T-helper 1 cell treated with Interleukin-12 subunit alpha and Interleukin-12 subunit beta and Interleukin-4 antibody, amounts not matched to agents 30 ng/mL and 1 ng/mL, for 36 hours (primary cell): ENCODE data around the gene ACADVL. TPM values are rescaled to one million over a fixed set of nuclear protein-coding genes. Genes with fewer than 3 reads are reported as not detected.
"Not testable (repeated sequence)": the region's sequence is repeated elsewhere in the genome, so short reads cannot be mapped to it uniquely, and the experiment has no call there.

Source experiments
- intact Hi-C: fragments of 100-400 bp; cut with micrococcal nuclease; formaldehyde crosslinking; loops from one replicate; pipeline ENCODE4 v1.15.1; 2024
- total RNA-seq: library from RNA; stranded (reverse); gene quantifications from 2 replicates; pipeline ENCODE4 v1.2.3, GENCODE V29; 2022

The ACADVL gene
- total RNA-seq, 1 donor from 2014 or later: 485 TPM

DNA sequence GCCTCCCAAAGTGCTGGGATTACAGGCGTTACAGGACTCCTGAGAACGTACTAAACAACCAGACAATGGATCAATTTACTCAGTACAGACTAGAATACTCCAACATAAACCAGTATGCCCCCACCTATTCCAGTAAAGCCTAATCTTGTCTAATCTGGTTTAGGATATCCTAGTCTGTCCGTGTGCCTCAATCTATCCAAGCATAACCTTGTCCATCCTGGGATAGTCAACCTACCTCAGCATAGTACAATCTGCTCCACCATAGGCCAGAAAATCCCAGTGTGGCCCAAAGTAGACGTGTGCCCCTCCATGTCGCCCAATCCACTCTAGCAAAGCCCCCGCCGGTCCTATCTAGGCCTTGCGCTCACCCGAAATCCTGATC lies 14.0 kb downstream of the ACADVL start:
- intact Hi-C loops: loop anchor here (1.0 to 10.0 kb wide), 4 partner anchors 14 to 589 kb away; partner anchors contain the start of genes ACADVL, DLG4, EIF5A and KIAA0753

GRCh38 chr17:7234083-7234951 lies 14.6 kb downstream of the ACADVL start, which contains the start of gene DVL2:
Gene DVL2, minus strand, starts transcription at chr17:7234517. Its CDS starts 255 bp downstream, at chr17:7234262.
- intact Hi-C loops: loop anchor here (1.0 to 10.0 kb wide), 4 partner anchors 15 to 590 kb away; partner anchors contain the start of genes ACADVL, DLG4, EIF5A and KIAA0753

DNA sequence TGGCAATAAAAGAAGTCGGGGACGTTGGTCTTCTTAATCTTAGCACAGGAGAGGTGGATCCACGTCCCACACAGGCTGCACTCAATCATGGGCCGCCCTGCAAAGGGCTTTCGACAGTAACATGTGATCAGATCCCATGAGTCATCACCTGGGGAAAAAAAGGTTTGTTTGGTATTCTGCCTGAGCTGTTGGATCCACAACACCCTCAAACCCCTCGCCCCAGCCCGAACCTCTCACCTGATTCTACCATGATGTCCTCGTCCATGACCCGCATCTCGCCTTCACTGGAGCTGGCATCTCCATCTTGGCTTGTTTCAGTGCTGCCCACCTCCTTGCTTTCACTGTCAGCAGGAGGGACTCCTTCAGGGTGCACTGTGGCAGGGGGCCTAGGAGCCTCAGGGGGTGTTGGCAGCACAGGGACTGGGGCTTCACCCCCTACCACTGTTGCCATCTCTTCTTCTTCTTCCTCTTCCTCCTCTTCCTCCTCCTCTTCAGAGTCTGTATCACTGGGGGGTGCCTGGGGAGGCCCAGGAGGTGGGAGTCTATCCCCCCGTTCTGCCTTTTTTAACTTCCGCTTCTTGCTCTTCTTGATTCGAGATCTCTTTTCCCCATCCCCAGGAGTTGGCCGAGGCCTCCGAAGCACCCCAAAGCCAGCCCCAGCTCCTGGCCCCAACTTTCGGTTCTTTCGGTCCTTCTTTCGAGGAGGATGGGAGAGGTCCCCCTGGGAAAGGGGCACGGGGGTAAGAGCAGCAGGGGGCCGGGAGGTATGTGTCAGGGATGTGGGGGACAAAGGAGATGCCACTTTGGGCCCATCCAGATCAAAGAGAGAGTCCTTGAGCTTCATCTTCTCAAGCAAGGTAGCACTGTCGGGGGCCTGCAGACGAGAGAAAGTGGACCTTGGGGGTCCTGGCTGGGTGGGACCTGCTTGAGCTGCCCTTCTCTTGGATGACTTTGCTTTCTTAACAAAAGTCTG lies 16.2 kb downstream of the ACADVL start:
- intact Hi-C loops: loop anchor here (10.0 kb wide), 1 partner anchor 591 kb away; the partner anchor contains the start of genes KIAA0753 and TXNDC17

DNA sequence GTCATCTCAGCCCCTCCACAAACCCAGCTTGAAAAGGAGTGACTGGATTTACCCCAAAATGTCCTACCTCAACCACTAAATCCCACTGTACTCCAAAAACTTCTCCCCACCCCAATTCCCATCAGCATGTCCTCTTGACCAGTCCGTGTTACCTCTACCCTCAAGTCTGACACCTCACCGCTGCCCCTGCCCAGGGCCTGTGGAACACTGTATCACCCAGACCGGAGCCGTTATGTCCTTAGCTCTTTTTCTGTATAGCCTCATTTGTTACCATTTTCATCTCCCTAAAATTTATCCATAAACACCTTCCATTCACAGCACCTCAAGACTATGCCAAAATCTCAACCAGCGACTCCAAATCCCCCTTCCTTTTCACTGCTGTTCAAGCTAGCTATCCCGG lies 17.1 kb downstream of the ACADVL start:
- intact Hi-C loops: loop anchor here (10.0 kb wide), 1 partner anchor 592 kb away; the partner anchor contains the start of genes KIAA0753 and TXNDC17

DNA sequence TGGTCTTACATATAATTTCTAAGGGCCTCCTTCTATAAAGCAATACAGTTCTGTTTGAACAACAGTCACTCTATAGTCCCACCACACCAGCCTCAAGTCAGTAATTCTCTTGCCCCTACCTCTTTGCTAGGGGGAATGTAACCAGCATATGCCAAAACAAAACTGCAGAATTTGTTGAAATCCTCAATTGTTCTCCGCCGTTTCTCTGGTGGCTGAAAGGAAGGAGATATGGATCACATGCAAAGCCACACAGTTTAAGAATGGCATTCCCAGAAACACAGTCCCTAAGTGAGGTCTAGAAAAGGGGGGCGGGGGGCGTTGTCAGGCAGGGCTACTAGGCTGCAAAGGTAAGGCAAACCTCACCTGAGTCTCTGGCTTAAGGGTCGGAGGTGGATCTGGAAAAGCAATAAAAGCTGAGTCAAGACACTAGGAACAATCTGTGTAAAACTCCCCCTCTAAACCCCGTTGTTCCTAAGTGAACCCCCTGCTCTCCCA lies 17.6 kb downstream of the ACADVL start:
- intact Hi-C loops: loop anchor here (10.0 kb wide), 1 partner anchor 593 kb away; the partner anchor contains the start of genes KIAA0753 and TXNDC17

- intact Hi-C loops: loop anchor here (10.0 kb wide), 1 partner anchor 593 kb away; the partner anchor contains the start of genes KIAA0753 and TXNDC17
Observed at GRCh38 chr17:7237761-7238419, 18.2 kb downstream of the ACADVL start.

DNA sequence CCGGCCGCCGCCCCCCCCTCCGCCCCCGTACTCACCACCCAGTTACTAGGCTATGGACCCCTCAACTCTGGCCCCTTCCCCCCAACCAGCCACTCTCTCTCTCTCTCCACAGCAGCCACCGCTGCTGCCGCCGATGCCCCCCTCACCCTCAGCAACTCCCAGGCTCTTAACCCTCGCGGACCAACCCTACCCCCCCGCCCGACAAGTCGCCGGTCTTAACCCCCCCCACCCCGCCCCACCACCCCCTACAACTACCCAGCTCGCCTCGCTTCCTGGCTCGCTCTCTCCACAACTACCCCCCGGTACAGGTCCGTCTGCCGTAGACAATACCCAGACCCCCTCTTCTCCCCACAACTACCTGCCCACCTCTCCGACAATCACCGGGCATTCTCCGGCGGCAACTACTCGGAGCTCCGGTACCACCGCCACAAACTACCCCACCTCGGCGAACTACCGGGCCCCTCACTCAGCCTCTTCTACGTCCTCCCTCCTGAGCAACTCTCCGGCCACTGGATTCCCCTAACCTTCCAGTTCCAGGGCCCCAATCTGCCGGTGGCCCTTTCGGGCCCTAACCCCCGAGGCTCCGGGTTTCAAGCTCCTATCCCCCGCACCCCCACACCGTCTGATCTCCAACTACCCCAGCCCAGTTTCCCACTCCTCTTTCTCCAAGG lies 18.8 kb downstream of the ACADVL start:
- intact Hi-C loops: loop anchor here (1.0 to 10.0 kb wide), 11 partner anchors 14 to 619 kb away; partner anchors contain the start of genes EIF5A, ELP5, KIAA0753 and NAA38

- intact Hi-C loops: loop anchor here (1.0 to 10.0 kb wide), 11 partner anchors 13 to 618 kb away; partner anchors contain the start of genes EIF5A, ELP5, KIAA0753 and NAA38
Observed at GRCh38 chr17:7239091-7240027, 19.6 kb downstream of the ACADVL start, which contains the start of gene PHF23. Gene PHF23, minus strand, starts transcription at chr17:7239457. Its CDS starts 178 bp downstream, at chr17:7239279.

GRCh38 chr17:7240375-7240774 lies 20.6 kb downstream of the ACADVL start:
- intact Hi-C loops: no loop called here

DNA sequence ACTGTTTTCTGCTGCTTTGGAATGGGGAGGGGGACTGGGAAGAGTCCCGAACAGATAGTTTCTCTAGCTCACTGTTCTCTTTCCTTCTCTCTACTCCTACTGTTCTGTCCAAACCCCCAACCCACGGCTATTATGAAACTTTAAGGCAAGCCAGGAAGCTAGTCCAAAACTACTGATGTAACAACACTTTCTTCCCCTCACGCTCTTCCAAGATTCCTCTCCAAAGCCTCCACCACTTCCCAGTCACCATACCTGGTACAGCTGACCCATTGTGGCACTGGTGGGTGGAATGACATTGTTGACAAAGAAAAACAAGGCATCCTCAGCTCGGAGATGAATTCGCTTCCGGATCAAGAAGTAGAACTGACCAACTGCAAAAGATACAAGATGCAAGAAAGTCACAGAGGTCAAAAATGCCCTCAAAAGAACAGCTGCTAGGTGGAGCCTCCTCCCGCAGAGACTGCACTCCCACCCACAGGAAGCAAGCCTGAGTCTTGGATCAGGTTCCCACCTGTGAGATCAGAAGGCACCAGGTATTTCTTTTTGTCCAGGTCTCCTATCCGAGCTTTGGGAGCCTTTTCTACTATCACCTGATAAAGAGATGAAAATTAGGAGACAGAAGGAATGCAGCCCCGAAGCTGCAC lies 21.5 kb downstream of the ACADVL start:
- intact Hi-C loops: no loop called here

DNA sequence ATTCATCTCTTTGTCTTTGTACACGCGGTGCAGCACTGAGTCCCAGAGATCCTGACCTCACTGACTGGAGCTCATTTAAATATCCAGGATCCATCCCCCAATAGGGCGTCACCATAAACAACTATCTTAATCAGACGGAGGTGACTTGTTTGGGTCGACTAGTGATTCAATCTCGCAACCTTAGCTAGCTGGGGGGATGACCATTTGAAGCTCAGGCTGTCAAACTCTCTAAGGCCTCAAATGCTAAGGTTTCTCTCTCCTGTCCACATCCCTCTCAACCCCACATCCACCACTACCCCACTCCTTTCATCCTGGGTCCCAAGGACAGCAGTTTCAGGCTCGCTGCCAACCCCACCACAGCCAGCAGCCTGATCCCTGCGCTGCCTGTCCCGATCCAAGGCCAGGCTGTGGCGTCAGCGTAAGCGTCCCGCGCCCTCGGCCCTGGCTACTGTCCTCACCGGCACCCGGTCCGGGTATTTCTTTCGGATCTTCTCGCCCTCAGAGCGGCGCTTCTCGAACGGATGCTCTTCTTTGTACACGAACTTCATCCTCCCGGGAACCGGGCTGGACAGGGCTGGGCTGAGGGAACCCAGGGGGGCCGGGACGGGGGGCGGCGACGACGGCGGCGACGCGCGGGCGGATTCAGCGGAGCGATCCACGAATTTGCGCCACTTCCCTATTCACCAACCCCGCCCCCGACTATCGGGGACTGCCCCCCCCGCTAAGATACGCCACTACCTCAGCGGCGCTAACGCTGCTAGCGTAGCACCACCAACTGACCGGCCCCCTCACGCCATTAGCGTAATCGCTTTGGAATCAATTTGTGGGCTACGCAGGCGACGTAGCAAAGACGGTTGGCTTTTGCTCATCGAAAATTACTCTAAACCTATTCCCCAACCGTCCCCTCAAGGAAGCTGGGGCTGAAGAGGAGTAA lies 22.3 kb downstream of the ACADVL start, which contains the start of gene GABARAP:
Gene GABARAP, minus strand, starts transcription at position 667 of the 934 bp plus-strand sequence. Its CDS starts 119 bp downstream, at position 548.
- intact Hi-C loops: no loop called here

DNA sequence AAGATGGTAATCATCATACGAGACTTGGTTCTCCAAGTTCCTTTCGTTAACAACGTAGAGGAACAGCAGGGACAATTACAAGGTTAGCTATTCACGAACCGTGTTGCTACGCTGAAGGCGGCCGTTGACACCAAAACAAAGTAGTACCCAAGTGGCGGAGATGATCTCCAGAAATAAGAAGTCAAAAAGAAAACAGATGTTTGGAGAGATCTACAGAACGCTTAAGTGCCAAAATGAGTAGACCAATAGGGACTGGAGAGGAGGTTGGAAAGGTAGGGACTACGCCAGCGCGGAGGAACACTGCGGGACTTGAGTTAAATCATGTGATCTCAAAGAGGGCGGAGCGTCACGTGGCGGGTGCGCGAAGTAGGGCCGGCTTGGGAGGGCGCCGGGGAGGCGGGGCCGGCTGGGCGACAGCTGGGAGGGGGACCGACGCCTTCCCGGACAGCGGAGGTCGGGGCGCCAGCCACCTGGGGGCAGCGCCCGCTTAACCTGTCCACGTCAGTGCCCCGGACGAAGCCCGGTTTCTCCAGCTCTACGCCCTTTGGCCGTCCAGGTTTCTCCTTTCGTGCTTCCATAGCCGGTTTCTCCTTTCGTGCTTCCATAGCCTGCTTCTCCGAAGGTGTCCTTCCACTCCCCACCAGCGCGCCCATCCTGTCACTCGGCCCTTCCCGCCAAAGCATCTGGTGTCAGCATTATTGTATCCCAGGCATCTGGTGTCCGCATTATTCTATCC lies 23.1 kb downstream of the ACADVL start:
- intact Hi-C loops: no loop called here

- intact Hi-C loops: no loop called here
Observed at GRCh38 chr17:7243453-7243729, 23.7 kb downstream of the ACADVL start.

DNA sequence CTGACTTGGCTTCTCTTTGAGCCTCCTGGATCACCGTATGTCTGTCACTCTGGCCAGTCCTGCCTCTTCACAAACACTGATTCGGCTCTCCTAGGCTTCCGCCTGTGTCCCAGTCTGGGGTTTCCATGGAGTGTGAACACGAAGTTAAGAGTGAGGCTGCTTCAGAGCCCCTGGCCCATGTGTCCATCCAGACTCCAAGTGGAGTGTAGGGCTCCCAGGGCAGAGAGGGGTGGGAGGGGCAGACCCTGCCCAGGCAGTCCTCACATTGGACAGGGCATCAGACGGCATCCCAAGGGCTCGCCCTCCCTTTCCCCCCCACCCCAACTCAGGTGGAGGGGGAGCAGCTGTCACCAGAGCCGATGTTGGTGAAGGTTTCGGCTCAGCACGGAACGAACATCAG lies 24.1 kb downstream of the ACADVL start:
- intact Hi-C loops: not testable (repeated sequence)

DNA sequence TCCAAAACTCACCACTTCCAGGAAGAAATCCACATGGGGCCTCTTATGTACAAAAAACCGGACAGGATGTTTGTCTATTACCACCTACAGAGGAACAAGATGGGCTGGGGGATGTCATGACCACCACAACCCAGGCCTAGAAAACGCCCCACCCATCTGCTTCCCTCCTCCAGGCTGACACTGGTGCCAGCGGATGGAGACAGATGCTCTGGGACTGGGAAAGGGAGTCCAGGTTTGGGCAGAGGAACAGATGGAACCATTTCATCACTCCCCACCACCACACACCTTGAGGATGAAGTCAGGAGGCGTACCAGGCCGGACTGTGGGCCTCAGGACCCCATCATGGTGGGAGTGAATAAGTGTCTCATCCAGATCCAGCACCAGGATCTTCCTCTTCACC lies 27.0 kb downstream of the ACADVL start:
- intact Hi-C loops: no loop called here

- intact Hi-C loops: no loop called here
Observed at GRCh38 chr17:7248796-7249195, 29.1 kb downstream of the ACADVL start.
